Measurements from ENCODE around the gene USP22. TPM values are rescaled to one million over a fixed set of nuclear protein-coding genes. Genes with fewer than 3 reads are reported as not detected.

USP22 gene
- total RNA-seq, 2 experiments from 2014 or later: 194 to 217 TPM

DNA sequence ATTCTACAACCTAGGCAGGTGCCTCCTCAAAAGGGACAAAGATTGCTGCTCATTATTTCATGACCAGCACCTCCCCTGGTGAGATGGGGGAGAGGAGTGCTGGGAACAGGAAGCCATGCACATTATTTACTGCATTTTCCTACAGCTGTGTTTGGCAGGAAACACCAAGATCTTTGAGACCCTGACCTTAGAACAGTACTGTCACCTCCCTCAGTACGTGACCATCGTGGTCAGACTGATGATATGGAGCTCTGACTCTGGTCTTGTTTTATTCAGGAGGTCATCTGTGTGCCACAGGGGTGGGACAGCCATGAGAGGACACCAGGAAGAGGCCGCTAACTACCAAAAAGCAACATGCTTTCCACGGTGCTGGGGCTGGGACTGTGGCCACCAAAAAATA lies 37.4 kb downstream of the USP22 start:
- POLR2A ChIA-PET: interaction anchor here (2.5 kb wide), 1 partner anchor 38 kb away, joined by 11 read pairs; the partner anchor contains the start of gene USP22
- peaks cover 93% of the 10 kb centered on the region for H3K36me3 Mint-ChIP-seq (ENCODE audit: low read depth)
- no peak for ATAC-seq (ENCODE audit: poor library complexity)
- Histone ChIP-seq H3K27me3 (ENCODE audit: control insufficient read depth in 1 of 2, insufficient read depth in 2 of 2, low read length in 2 of 2) (no peaks in the 10 kb centered on the region), H3K4me1 (ENCODE audit: insufficient read depth, low read length) (peaks cover 26% of the 10 kb centered on the region), H3K4me3 (ENCODE audit: low read length) (no peak overlapping the region), H3K27ac (ENCODE audit: low read depth in 1 of 2, low read length in 2 of 2) (no peak overlapping the region), H3K9me3 (ENCODE audit: control insufficient read depth in 1 of 2, insufficient read depth in 1 of 2, low read length in 2 of 2) (no peaks in the 10 kb centered on the region), H3K36me3 (ENCODE audit: insufficient read depth, low read length) (peaks cover 94% of the 10 kb centered on the region)
- DNase-seq: no peak
- no peaks in the 10 kb centered on the region for H3K9me3 Mint-ChIP-seq
- H3K27me3 Mint-ChIP-seq: no peaks in the 10 kb centered on the region
- peaks cover 7% of the 10 kb centered on the region for H3K4me1 Mint-ChIP-seq (ENCODE audit: low read depth)
- CTCF ChIA-PET: no interaction called here
- intact Hi-C loops (cut with DNase I, micrococcal nuclease): no loop called here
- TF ChIP-seq, protein P1, sequence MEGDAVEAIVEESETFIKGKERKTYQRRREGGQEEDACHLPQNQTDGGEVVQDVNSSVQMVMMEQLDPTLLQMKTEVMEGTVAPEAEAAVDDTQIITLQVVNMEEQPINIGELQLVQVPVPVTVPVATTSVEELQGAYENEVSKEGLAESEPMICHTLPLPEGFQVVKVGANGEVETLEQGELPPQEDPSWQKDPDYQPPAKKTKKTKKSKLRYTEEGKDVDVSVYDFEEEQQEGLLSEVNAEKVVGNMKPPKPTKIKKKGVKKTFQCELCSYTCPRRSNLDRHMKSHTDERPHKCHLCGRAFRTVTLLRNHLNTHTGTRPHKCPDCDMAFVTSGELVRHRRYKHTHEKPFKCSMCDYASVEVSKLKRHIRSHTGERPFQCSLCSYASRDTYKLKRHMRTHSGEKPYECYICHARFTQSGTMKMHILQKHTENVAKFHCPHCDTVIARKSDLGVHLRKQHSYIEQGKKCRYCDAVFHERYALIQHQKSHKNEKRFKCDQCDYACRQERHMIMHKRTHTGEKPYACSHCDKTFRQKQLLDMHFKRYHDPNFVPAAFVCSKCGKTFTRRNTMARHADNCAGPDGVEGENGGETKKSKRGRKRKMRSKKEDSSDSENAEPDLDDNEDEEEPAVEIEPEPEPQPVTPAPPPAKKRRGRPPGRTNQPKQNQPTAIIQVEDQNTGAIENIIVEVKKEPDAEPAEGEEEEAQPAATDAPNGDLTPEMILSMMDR (IDR thresholded peaks at IDR 0.05): no peak
- H3K27ac Mint-ChIP-seq: no peak overlapping the region
- H3K4me3 Mint-ChIP-seq: no peak overlapping the region

DNA sequence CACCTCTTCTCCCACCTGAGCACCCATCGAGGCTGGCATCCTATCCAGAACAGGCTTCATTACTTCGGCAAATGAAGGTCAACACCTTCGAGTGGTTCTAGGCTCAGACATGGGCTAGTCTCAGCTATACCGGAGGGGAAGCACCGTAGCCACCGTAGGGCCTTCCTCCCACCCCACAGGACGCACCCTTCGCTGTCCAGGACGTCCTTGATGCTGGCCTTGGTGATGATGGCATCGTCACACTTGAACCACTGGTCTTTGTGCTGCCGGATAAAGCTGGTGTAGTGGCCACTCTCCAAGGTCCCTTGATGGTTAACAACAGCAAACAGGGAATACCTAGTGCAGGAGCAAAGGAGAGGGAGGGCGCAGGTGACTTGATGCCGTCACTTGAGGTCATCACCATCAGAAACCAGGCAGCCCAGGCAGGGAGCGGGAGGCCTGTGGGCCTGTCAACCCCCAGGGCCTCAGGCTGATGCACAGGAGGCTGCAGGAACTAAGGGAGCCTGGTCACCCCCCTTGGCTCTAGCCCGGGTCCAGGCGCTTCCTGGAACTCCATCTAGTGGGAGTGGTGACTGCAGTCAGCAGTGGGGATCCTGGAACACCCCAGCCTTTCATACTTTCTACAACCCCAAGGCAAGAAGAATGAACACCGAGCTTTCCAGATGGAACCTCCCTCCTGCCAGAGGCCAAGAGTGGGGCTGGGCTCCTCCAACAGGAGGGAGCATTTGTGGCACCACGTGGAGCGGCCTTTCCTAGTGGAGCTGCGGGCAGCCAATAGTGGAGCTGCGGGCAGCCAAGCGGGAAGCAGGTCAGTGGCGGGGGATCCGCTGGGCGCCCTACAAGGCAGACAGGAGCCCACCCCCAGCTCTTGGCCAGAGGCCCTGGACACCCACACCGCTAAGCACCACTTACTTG lies 38.5 kb downstream of the USP22 start:
- CTCF ChIA-PET: no interaction called here

DNA sequence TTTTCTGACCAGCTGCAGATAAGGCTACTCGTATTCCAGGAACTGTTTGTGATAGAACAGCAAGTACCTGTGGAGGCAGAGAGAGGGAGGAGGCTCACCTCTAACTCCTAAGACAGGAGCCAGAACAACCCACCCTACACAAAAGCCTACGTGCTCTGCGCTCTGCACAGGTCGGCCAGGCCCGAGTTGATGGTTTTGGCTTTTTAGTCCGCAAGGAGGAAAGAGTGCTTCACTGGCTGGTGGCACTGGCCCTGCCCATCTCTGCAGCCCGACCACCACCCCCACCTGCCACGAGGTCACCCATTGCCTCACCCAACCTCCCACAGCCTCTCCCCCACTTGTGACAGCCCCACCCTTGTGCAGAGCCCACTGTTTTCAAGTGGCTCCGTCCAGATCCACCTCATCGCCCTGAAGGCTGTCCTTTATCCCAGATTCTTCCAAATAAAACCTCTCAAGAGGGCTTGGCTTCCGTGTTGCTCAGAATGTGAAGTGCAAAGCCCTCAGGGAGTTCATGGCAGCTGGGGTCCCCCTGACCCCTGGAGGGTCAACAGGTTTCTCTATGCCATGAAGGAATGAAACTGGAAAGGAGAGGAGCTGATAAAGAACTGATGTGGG lies 39.7 kb downstream of the USP22 start:
- POLR2A ChIA-PET: interaction anchor here (0.7 kb wide), 1 partner anchor 25 kb away, joined by 3 read pairs; no protein-coding TSS in a partner anchor
- H3K27me3 ChIP-seq (ENCODE audit: control insufficient read depth in 1 of 2, insufficient read depth in 2 of 2, low read length in 2 of 2): no peaks in the 10 kb centered on the region
- H3K27ac ChIP-seq (ENCODE audit: low read depth in 1 of 2, low read length in 2 of 2): no peak overlapping the region
- H3K4me3 ChIP-seq (ENCODE audit: low read length): no peak overlapping the region
- H3K9me3 Mint-ChIP-seq: no peaks in the 10 kb centered on the region
- TF ChIP-seq, protein P1 (IDR thresholded peaks at IDR 0.05): no peak
- ATAC-seq (ENCODE audit: poor library complexity) (no peak), DNase-seq (no peak)
- CTCF ChIA-PET: no interaction called here
- H3K36me3 ChIP-seq (ENCODE audit: insufficient read depth, low read length): peaks cover 84% of the 10 kb centered on the region
- H3K4me3 Mint-ChIP-seq: no peak overlapping the region
- peaks cover 35% of the 10 kb centered on the region for H3K4me1 ChIP-seq (ENCODE audit: insufficient read depth, low read length)
- H3K36me3 Mint-ChIP-seq (ENCODE audit: low read depth): peaks cover 92% of the 10 kb centered on the region
- no peaks in the 10 kb centered on the region for H3K27me3 Mint-ChIP-seq
- H3K27ac Mint-ChIP-seq: peak overlapping the region; percentile 30
- H3K9me3 ChIP-seq (ENCODE audit: control insufficient read depth in 1 of 2, insufficient read depth in 1 of 2, low read length in 2 of 2): no peaks in the 10 kb centered on the region
- peaks cover 22% of the 10 kb centered on the region for H3K4me1 Mint-ChIP-seq (ENCODE audit: low read depth)
- intact Hi-C loops (cut with DNase I, micrococcal nuclease): no loop called here

More for the DNA sequence above, 38.5 kb downstream of the USP22 start:
- Mint-ChIP-seq H3K4me3 (no peak overlapping the region), H3K27ac (no peak overlapping the region), H3K36me3 (ENCODE audit: low read depth) (peaks cover 96% of the 10 kb centered on the region), H3K9me3 (no peaks in the 10 kb centered on the region), H3K4me1 (ENCODE audit: low read depth) (peaks cover 11% of the 10 kb centered on the region), H3K27me3 (no peaks in the 10 kb centered on the region)
- Histone ChIP-seq H3K4me3 (ENCODE audit: low read length) (no peak overlapping the region), H3K4me1 (ENCODE audit: insufficient read depth, low read length) (peaks cover 28% of the 10 kb centered on the region), H3K27me3 (ENCODE audit: control insufficient read depth in 1 of 2, insufficient read depth in 2 of 2, low read length in 2 of 2) (no peaks in the 10 kb centered on the region), H3K36me3 (ENCODE audit: insufficient read depth, low read length) (peaks cover 93% of the 10 kb centered on the region), H3K9me3 (ENCODE audit: control insufficient read depth in 1 of 2, insufficient read depth in 1 of 2, low read length in 2 of 2) (no peaks in the 10 kb centered on the region), H3K27ac (ENCODE audit: low read depth in 1 of 2, low read length in 2 of 2) (no peak overlapping the region)
- POLR2A ChIA-PET: interaction anchor here (2.5 kb wide), 1 partner anchor 39 kb away, joined by 11 read pairs; the partner anchor contains the start of gene USP22
- intact Hi-C loops (cut with DNase I, micrococcal nuclease): no loop called here
- no peak for ATAC-seq (ENCODE audit: poor library complexity)
- TF ChIP-seq, protein P1 (IDR thresholded peaks at IDR 0.05): no peak
- no peak for DNase-seq

Data from CD4-positive, alpha-beta T cell (primary cell).